Natural killer cell (primary cell): ENCODE results near the gene RHOT2. TPM values are rescaled to one million over a fixed set of nuclear protein-coding genes. Genes with fewer than 3 reads are reported as not detected.

Source experiments
- ATAC-seq, 3 donors: fragments of 150-1000 bp in 2 of 3; fragments of 200-7000 bp in 1 of 3; cut with Tn5 transposase; 1 replicate in 1 of 3; 2 replicates in 2 of 3; pipeline ENCODE4 v1.10.0; 2021; ENCODE audit warnings: mild to moderate bottlenecking in 2 of 3, moderate library complexity in 2 of 3
- DNase-seq, 2 donors: peaks; one replicate each; pipeline versions ENCODE4 v3.0.0 to v3.0.0-alpha.2; 2013 to 2021; ENCODE audit warnings: mixed read lengths in 1 of 2
- H3K27ac ChIP-seq: one replicate; pipeline ENCODE4 v1.5.1; 2013; ENCODE audit warnings: mild to moderate bottlenecking, low read length
- H3K27me3 ChIP-seq: one replicate; pipeline ENCODE4 v1.6.1; 2013; ENCODE audit warnings: low read length; ENCODE audit not compliant: control insufficient read depth, insufficient read depth
- H3K36me3 ChIP-seq: one replicate; pipeline ENCODE4 v1.6.1; 2013; ENCODE audit warnings: low read length; ENCODE audit not compliant: control insufficient read depth, insufficient read depth
- H3K4me1 ChIP-seq: one replicate; pipeline ENCODE4 v1.6.1; 2013; ENCODE audit warnings: low read length; ENCODE audit not compliant: control insufficient read depth, insufficient read depth
- H3K4me3 ChIP-seq: one replicate; pipeline ENCODE4 v1.5.1; 2013; ENCODE audit warnings: low read length
- H3K9me3 ChIP-seq: one replicate; pipeline ENCODE4 v1.6.1; 2013; ENCODE audit warnings: low read length; ENCODE audit not compliant: control insufficient read depth, insufficient read depth
- H3K27ac Mint-ChIP-seq, 2 donors: one replicate each; pipeline ENCODE4 v1.8.0; 2022; ENCODE audit warnings: mild to moderate bottlenecking in 2 of 2, mixed read lengths in 2 of 2, moderate library complexity in 1 of 2
- H3K27me3 Mint-ChIP-seq, 2 donors: one replicate each; pipeline ENCODE4 v1.8.0; 2022; ENCODE audit warnings: low read depth in 2 of 2, mixed read lengths in 2 of 2
- H3K36me3 Mint-ChIP-seq: one replicate; pipeline ENCODE4 v1.8.0; 2022; ENCODE audit warnings: mixed read lengths
- H3K4me1 Mint-ChIP-seq, 2 donors: one replicate each; pipeline ENCODE4 v1.8.0; 2022; ENCODE audit warnings: mixed read lengths in 2 of 2
- H3K4me3 Mint-ChIP-seq: one replicate; pipeline ENCODE4 v1.8.0; 2022; ENCODE audit warnings: mild to moderate bottlenecking, moderate library complexity, mixed read lengths
- H3K9me3 Mint-ChIP-seq, 2 donors: one replicate each; pipeline ENCODE4 v1.8.0; 2022; ENCODE audit warnings: mixed read lengths in 2 of 2
- WGBS: methylation state at CpG from one replicate; pipeline ENCODE4 v1.1.7; 2013; ENCODE audit warnings: missing lambda C conversion rate; ENCODE audit not compliant: insufficient coverage; 5-methylcytosine and 5-hydroxymethylcytosine counted together
- intact Hi-C: fragments of 100-400 bp; cut with micrococcal nuclease; formaldehyde crosslinking; loops from one replicate; pipeline ENCODE4 v1.14.2; 2022
- total RNA-seq, 4 donors: library from RNA; stranded (reverse); fragments of 120-200 nt in 1 of 4; gene quantifications; one replicate each; pipeline versions ENCODE4 v1.2.3 to v1.2.4, GENCODE V29; 2013 to 2022
- TF ChIP-seq, protein P1 (sequence below): fragments of 200-600 bp; IDR thresholded peaks from one replicate; pipeline ENCODE4 v1.8.0; 2022; ENCODE audit warnings: antibody characterized with exemption

Gene RHOT2
- total RNA-seq, 3 donors from 2014 or later (not counting 1 experiment from before 2014, with no cell fraction given): 205 to 216 (median 211) TPM

DNA sequence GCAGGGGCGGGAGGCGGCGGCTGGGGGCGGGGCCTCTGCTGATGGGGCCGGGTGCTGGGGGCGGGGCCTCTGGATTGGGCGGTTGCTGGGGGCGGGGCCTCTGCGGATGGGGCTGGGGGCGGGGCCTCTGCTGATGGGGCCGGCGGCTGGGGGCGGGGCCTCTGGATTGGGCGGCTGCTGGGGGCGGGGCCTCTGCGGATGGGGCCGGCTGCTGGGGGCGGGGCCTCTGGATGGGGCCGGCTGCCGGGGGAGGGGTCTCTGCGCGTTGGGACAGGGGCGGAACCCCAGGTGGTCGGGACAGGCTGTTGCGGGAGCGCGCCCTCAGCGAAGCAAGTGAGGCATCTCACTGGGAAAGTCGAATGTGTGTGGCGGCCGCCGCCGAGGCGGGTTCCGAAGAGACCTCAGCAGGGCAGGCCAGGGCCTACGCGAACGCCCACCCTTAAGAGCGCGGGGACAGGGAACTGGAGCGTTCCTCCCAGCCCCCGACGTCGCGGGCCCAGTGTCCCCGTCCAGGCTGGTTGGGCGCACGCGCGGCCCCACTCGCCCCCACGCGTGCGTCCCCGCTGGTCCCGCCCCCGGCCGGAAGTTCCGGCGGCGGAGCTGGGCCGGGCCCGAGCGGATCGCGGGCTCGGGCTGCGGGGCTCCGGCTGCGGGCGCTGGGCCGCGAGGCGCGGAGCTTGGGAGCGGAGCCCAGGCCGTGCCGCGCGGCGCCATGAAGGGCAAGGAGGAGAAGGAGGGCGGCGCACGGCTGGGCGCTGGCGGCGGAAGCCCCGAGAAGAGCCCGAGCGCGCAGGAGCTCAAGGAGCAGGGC lies 12.1 kb downstream of the RHOT2 start, which contains the start of gene STUB1:
TSS of gene STUB1 (plus strand) at position 597 of the 811 bp plus-strand sequence. CDS start at position 713, 116 bp downstream.
- DNase-seq: peak; percentile 83 to 92
- Mint-ChIP-seq H3K27me3 (no peaks in the 10 kb centered on the region), H3K4me1 (peaks cover 0 to 34% of the 10 kb centered on the region in 2 donors), H3K4me3 (peak within 1 kb of the TSS; percentile 85), H3K36me3 (no peaks in the 10 kb centered on the region), H3K27ac (peak within 1 kb of the TSS; percentile 67 to 75), H3K9me3 (no peaks in the 10 kb centered on the region)
- Histone ChIP-seq H3K9me3 (no peaks in the 10 kb centered on the region), H3K4me1 (peaks cover 60% of the 10 kb centered on the region), H3K27ac (peak within 1 kb of the TSS; percentile 78), H3K4me3 (peak within 1 kb of the TSS; percentile 71), H3K27me3 (peaks cover 3% of the 10 kb centered on the region), H3K36me3 (peaks cover 17% of the 10 kb centered on the region)
- intact Hi-C loops: no loop called here
- peak; percentile 66 to 87 (median 70) for ATAC-seq
- under 1% methylated on average over 89 of the region's 91 CpGs for WGBS
- TF ChIP-seq, protein P1, sequence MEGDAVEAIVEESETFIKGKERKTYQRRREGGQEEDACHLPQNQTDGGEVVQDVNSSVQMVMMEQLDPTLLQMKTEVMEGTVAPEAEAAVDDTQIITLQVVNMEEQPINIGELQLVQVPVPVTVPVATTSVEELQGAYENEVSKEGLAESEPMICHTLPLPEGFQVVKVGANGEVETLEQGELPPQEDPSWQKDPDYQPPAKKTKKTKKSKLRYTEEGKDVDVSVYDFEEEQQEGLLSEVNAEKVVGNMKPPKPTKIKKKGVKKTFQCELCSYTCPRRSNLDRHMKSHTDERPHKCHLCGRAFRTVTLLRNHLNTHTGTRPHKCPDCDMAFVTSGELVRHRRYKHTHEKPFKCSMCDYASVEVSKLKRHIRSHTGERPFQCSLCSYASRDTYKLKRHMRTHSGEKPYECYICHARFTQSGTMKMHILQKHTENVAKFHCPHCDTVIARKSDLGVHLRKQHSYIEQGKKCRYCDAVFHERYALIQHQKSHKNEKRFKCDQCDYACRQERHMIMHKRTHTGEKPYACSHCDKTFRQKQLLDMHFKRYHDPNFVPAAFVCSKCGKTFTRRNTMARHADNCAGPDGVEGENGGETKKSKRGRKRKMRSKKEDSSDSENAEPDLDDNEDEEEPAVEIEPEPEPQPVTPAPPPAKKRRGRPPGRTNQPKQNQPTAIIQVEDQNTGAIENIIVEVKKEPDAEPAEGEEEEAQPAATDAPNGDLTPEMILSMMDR: no peak

DNA sequence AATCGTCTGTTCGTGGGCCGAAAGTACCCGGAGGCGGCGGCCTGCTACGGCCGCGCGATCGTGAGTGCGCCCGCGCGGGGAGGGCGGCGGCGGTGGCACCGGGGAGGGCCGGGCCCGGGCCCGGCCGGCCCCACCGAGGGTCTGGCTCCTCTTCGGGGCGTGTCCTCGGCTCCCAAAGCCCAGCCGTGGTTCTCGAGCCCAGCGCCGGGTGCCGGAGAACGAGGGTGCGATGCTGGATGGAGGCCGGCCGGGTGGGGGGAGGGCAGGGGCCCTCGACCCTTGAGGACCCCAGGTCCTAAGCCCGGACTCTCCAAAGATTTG lies 12.7 kb downstream of the RHOT2 start:
- Mint-ChIP-seq H3K4me1 (peaks cover 0 to 30% of the 10 kb centered on the region in 2 donors), H3K9me3 (no peaks in the 10 kb centered on the region), H3K27me3 (no peaks in the 10 kb centered on the region), H3K27ac (peak overlapping the region; percentile 67 to 75), H3K36me3 (no peaks in the 10 kb centered on the region), H3K4me3 (peak overlapping the region; percentile 85)
- no peaks in the 10 kb centered on the region for H3K9me3 ChIP-seq
- peak overlapping the region; percentile 63 for H3K27ac ChIP-seq
- intact Hi-C loops: no loop called here
- WGBS: under 1% methylated on average over 38 of the region's 38 CpGs
- DNase-seq: no peak
- no peak for ATAC-seq
- TF ChIP-seq, protein P1: no peak
- H3K27me3 ChIP-seq: no peaks in the 10 kb centered on the region
- peaks cover 17% of the 10 kb centered on the region for H3K36me3 ChIP-seq
- H3K4me1 ChIP-seq: peaks cover 62% of the 10 kb centered on the region
- H3K4me3 ChIP-seq: peak overlapping the region; percentile 71

DNA sequence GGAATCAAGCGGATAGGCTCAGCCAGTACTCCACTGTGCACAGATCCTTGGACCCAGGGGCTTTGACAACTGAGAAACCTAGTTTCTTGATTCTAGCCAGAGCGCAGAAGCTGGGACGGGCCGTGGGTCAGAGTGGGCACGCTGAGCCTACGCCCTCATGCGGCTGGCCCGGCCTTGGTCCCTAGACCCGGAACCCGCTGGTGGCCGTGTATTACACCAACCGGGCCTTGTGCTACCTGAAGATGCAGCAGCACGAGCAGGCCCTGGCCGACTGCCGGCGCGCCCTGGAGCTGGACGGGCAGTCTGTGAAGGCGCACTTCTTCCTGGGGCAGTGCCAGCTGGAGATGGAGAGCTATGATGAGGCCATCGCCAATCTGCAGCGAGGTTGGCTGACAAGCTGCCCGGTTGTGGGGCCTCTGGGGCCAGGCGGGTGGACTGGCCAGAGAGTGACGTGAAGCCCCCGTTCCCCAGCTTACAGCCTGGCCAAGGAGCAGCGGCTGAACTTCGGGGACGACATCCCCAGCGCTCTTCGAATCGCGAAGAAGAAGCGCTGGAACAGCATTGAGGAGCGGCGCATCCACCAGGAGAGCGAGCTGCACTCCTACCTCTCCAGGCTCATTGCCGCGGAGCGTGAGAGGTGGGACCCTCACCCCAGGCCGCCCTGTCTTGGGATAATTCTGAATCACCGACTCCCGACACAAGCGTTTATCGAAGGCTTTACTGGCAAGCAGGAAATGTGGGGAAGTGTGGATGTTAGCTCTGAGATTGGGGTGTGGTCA lies 13.2 kb downstream of the RHOT2 start:
- H3K4me3 ChIP-seq: peak overlapping the region; percentile 71
- peak overlapping the region; percentile 63 for H3K27ac ChIP-seq
- TF ChIP-seq, protein P1: no peak
- DNase-seq (peak in 1 of 2 donors; percentile 40), ATAC-seq (no peak)
- Mint-ChIP-seq H3K4me1 (peaks cover 0 to 33% of the 10 kb centered on the region in 2 donors), H3K4me3 (peak overlapping the region; percentile 67), H3K27me3 (no peaks in the 10 kb centered on the region), H3K36me3 (no peaks in the 10 kb centered on the region), H3K27ac (peak overlapping the region in 1 of 2 donors; percentile 67), H3K9me3 (no peaks in the 10 kb centered on the region)
- H3K36me3 ChIP-seq: peaks cover 17% of the 10 kb centered on the region
- H3K4me1 ChIP-seq: peaks cover 65% of the 10 kb centered on the region
- 56% methylated on average over 44 of the region's 44 CpGs for WGBS
- intact Hi-C loops: no loop called here
- H3K27me3 ChIP-seq: no peaks in the 10 kb centered on the region
- no peaks in the 10 kb centered on the region for H3K9me3 ChIP-seq
